Activated CD4-positive, alpha-beta T cell treated with anti-CD3 and anti-CD28 coated beads for 4 hours (primary cell): Measurements from ENCODE around the gene HAO1.

Experiments
- DNase-seq, 2 donors: peaks; one replicate each; pipeline ENCODE4 v3.0.0-alpha.2; 2020

The HAO1 gene

DNA sequence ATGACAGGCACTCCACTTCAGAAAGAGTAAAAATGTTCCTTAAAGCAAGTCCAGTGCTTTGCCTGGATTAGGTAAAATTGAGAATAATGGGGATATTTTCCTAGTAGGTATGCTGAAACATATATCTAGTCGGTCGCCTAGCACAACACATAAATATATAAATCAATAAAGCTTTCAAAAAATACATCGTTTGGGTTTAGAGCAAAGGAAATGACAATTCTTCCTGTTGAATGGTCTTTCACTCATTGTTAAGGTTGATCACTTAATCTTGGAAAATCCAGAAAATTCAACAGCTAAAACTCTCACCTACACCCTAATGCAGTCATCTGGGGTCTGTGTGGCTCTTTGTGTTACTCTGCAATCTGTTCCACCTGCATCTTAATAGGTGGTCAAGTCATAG lies 13.9 kb downstream of the HAO1 start:
- DNase-seq: no peak

DNA sequence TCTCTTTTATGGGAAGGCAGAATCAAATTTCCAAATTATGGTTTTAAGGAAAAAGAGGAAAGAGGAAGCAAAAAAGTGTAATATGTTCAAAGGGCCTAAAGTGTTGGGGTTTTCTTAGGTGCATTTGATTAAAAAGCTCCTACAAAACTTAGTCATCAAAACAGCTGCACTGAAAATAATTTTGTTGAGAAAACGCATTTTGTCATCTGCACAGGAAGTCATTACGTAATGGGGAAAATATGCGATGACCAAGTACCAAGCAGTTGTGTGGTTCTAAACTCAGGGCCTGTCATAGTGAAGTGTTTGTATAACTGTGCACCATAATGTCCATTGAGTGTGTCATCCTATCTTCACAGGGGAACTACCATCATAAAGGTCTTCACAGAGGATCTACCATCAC lies 15.6 kb downstream of the HAO1 start:
- no peak for DNase-seq

DNA sequence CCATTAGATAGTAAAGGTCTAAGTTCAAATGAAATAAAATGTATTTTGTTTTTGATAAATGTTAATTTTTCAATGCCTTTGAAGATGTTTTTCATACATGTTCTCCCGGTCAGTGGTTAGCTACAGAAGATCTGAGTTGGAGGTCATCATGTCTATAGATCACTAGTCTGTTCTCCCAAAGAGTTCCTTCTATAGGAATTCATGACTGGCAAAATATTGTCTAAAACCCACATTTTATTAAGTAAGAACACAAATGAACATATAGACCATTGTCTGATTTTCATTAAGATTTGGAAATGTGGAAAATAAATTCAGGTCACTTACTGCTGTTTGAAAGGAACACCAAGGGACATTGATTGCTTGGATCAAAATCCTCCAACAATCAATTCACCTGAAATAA lies 23.6 kb downstream of the HAO1 start:
- no peak for DNase-seq

DNA sequence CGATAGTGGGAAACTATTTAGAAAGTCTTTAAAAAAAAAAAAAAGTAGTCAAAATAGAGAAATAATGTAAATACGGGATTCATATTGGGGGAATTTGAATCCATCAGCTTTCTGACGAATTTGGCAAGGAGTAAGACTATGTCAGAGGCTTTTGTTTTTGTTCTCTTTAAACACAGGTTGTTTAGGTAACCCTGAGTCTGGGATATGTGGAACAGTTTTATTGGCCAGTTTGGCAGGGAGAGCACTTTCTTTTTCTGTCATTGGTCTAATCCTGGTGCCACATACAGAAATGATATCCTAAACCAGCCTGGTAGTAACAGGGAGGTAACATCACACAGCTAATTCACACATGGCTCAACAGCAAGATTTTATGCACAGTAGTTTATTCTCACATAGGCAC lies 27.7 kb downstream of the HAO1 start:
- no peak for DNase-seq

DNA sequence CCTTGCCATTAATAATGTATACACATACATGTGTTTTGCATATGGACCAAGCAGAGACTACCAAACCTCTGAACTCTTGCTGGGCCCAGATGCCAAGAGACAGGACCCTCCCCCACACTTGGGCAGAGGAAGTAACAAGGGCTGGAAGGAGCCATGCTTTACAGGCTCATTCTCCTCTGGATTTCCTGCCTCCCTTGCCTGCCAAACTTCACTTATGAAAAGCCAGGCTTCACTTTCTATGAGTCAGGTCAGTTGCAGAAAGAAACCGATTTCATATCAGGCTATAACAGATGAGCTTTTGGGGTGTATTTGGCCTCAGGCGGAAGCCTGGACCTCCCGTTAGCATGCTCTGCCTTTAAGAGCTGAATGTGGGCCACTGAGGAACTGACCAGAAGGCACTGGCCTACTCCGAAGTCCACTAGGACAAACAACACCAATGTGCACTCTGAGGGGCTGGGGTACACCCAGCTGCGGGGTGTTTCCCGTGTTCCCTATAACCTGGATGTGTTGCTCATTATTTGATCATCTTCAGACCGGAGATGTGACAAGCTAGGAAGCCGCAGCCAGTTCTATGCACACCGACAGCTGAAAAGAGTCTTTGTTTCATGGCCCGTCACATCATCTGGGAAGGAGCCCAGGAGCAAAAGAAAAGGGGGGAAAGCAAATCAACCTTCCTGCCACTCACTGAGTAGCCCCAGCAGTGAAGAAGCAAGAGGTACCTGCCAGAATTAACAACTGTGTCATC lies 28.5 kb downstream of the HAO1 start:
- DNase-seq: no peak

DNA sequence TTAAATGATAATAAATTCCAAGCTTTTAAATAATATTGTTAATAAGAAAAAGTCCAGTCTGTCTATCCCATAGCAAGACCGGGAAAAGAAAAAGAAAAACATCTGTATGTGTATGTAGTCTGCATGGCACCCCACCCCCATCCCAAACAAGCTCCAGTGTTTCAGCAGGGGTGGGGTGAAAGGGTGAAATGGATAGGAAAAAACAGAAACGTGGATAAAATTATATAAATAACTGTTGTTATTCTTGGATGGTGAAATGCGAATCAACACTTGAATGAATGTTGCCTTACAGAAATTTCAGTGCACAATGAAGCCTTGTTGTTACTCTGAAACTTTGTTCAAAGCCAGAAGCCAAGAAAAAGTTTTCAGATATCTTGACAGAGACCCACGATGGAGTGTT lies 31.4 kb downstream of the HAO1 start:
- DNase-seq: no peak

DNA sequence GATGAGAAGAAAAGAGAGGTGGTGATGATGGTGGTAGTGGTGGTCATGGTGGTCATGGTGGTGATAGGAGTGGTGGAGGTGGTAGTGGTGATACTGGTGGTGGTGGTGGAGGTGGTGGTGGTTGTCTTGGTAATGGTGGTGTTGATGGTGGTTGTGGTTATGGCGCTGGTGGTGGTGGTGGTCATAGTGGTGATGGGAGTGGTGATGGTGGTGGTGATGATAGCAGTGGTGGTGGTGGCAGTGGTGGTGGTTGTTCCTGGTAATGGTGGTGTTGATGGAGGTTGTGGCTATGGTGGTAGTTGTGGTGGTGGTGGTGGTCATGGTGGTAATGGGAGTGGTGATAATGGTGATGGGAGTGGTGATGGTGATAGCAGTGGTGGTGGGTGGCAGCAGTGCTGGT lies 36.8 kb downstream of the HAO1 start:
- no peak for DNase-seq

DNA sequence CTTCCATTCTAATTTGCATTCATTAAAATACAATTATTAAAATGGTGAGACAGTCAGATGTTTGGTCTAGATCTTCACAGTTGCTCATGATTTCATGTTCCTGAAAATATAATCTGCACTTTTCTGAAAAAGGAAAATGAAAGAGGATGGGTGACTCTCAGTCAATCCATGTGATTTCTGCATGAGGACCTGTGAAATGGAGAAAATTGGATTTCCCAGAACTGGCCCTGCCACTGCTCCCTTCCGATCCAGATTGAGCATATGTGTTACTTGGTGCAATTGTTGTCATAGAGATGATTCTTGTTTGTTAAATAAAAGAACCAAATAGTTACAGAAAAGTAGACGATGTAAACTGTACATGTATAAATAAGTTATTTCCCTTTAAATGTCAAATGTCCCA lies 37.4 kb downstream of the HAO1 start:
- no peak for DNase-seq

DNA sequence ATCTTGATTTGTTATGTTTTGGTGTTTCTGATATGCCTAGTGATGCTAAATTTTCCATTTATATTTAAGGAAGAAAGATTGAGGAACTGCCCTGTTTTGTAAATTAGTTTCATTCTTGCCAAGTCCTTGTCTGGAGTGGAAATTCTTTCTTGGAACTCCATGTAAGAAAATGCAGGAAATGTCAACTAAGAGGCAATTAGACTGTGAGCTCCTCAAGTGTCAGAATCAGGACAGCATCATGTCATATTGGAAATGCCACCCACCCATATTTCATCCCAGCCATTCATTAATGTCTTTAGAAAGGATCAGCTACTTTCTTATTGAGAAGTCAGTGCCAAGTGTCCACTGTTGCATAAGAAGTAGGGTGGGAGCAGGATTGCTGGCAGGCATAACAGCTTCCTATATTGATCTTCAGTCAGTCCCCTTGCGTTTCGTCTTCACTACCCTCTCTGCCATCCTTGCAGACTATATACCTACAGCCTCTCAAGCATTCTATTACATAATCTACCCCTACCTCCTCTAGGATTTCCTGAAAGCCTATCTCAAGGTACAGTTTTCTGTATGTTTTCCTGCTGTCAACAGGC lies 42.4 kb downstream of the HAO1 start:
- DNase-seq: no peak

DNA sequence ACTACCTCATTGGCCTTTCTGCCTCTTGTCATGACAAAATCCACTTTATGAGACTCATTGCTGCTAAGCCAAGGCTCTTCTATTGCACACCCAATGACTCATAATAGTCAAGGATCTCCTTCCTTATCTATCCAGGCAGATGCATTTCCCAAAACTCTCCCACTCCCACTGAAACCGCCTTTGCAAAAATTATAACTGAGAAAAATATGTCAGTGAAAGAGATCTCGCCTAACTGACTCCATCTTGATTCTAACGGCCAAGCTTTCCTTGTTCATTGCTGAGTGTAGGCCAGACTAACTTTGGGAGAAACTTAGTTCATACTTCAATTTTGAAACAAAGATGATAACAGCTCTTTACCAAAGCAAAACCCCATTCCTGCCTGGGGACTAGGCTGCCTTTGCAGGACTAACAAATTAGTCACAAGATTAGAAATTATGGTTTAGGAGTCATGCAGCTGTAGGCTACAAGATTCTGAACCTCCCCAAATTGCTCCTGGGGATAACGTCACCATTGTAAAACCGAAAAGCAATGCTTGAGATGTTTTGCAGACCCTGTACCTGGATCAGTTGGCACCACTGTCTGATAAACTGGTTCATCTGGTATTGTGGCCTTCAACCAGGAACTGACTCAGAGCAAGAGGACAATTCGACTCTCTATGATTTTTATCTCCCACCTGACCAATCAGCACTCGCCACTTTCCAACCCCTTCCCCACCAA lies 47.1 kb downstream of the HAO1 start:
- no peak for DNase-seq

DNA sequence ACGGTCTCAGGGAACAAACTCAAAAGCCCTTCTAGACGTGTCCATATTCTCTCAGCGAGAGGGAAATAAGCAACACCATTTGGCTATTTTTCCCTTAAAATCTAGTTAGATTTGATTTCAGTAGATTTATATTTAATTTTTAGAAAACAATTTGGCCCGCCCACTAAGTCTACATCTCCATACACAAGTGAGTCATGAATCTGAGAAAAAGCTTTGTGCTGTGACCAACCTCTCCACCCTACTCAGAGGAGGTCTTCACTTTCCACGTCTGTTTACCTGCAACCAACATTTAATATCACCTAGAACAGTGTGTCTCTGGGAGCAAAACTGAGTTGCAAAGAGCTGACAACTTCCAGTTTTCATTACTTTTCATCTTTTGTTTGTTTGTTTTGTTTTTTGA lies 48.6 kb downstream of the HAO1 start:
- DNase-seq: no peak

DNA sequence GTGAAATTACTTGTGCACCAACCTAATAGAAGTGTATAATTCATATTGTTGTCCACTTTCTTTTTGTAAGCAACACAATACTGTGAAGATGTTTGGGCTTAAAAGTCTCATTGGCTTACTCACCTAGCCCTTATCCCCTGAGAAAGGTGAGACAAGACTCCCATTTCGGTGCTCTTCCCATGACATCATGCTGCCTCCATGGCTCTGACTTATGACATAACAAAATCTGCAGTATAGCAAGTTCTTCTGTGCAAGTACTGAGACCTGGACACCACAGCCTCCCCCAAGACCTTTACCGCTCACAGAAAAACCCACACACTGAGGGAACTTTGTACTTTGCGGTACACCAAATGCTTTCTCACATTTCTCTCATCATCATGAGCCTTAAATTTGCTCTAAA lies 50.5 kb downstream of the HAO1 start:
- DNase-seq: no peak

DNA sequence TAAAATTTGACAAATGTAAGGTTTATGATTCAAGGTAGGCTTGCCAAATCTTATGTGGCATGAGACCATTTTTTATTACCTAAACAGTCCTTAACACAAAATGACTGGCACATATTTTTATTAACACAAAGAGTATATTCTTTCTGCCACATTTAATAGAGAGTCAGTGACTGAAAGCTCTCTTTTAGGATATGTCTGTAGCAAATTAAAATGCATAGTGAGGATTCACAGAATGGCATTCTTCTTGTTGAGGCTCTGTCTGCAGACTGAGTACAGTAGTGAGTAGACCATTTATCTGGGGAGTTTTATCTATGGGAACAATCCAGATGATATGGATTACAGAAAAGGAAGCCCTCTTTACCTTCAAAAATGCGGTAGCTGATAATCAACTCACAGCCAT lies 56.5 kb downstream of the HAO1 start:
- DNase-seq: no peak

DNA sequence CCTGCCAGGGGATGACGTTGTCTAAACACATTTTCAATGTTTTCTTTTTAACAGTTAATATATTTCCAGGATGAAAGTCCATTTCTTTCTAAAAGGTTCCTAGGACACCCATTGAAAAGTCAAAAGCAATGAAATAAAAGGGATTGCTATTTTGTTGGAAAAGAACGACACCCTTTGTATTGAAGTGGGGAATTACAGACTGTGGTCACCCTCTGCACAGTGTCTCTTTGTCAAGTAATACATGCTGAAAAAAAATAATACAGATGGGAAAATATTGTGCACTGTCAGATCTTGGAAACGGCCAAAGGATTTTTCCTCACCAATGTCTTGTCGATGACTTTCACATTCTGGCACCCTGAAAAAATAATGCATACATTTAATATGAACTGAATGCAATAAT lies 56.9 kb downstream of the HAO1 start:
- DNase-seq: no peak

DNA sequence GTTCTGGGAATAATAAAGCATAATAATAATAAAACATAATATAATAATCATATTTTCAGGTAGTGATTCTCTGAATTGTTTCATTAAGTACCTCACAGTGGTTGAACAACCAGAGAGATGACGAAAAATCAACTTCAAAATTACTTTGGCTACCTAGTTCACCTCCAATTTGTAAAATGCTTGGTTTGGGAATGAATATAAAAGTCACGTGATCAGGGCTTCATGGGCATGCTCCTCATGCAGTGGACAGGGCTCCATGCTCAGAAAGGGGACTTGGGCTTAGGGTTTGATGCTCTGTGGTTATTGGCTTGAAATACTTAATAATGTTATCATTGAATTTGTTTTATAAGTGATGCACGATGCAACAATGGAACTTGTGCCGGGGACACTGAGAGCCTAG lies 58.2 kb downstream of the HAO1 start:
- no peak for DNase-seq

DNA sequence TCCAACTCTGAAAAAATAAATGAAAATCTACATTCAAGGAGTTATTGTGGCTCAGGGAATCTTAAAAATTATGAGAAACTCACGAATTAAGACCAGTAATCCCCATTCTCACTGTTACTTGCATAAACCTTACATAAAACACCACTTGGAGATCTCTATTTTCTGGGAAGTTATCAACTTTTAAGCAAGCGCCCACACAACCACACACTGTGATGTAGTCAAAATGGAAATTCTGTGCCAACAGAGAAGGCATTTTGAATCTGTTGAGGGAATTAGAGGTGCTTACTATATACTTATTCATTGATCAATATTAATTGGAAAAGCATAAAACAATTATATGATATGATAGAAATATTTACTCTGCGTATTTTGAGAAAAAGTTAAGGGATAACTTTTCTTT lies 58.7 kb downstream of the HAO1 start:
- DNase-seq: no peak

DNA sequence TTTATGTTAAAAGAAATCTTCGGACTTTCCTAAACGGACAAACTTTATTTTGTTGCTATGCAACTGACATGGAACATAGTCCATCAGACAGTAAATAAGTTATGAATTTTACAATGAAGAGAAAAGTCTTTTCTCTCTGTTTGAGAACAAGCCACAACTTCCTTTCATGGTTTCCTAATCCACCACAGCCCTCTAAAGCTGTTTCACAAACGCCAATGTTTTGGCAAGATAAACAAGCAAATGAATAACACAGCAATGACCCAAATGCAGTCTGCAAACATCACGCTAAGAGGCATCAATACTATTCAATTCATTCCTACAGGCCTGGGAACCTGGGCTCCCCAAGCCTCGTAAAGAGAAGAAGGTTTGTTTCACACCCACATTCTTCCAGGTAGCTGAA lies 60.4 kb downstream of the HAO1 start:
- no peak for DNase-seq

DNA sequence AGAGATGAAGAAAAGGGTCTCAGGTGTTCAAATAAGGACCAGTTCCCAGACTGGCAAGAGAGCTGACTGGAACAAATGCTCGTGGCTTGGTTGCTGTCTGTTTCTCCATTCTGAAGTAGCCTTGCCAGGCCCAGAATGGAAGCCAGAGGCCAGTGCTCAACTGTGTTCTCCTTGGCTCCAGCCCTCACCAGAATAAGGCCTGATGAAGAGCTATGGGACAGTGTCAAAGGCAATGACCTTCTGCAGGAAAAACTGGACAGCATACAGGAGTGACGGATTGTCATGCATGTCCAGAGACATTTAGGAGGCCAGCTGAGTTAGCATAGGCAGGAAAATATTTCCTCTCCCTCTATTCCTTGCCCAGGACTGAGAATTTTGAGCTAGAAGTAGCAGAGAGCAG lies 72.2 kb downstream of the HAO1 start:
- no peak for DNase-seq

DNA sequence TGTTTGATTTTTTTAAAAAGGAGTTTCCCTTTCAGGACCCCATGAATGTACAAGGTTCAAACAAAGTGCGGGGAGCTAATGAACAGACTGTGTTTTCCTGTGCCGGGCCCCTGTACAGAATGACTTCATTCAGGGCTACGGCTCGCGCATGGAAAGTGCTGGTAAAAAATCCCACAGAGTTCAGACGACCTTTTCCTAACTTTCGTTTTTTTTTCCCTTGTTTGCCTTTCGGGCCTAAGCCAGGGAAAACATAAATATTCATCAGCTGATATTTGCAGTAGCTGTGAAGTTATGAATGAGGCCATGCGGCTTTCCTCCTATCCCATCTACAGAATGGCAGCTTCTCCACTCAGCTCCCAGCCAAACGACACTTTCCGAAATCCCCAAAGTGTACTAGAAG lies 74.0 kb downstream of the HAO1 start:
- DNase-seq: no peak

DNA sequence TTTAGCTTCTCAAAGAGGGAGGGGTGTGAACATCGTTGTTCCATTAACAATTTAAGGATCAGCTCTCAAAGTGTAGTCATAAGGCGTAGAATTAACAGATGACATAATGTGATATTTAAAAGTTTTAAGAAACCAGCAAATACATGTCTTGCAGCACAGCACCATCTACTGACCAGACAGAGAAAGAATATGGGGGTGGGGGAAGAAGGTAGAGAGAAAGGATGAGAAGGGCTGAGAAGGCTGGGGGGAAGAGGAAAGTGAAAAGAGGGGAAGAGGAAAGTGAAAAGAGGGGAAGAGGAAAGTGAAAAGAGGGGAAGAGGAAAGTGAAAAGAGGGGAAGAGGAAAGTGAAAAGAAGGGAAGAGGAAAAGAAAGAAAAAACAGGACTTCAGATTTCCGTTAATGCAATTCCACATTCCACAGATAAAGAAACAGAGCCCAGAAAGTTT lies 80.9 kb downstream of the HAO1 start:
- DNase-seq: no peak

DNA sequence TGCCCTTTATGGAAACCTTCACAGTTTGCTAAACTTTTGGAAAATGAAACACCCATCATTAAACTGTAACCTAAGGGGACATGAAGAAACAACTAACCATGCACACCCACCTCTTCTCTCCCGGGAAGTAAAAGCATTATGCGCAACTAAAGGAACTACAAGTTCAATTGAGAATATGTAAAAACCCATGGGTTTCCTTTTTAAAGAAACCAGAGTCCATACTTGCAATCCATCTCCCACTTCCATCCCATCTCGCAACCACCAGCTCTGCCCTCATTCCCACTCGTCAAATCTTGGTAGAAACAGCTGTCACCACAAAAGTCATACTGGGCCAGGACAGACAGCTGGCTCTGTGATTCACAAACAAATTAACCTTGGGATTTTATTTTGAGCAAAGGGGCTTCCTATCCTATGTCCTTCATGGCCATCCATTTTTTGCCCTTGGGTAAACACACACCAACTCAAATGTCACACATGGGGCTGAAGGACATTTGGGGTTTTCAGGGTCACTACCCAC lies 81.5 kb downstream of the HAO1 start:
- no peak for DNase-seq

DNA sequence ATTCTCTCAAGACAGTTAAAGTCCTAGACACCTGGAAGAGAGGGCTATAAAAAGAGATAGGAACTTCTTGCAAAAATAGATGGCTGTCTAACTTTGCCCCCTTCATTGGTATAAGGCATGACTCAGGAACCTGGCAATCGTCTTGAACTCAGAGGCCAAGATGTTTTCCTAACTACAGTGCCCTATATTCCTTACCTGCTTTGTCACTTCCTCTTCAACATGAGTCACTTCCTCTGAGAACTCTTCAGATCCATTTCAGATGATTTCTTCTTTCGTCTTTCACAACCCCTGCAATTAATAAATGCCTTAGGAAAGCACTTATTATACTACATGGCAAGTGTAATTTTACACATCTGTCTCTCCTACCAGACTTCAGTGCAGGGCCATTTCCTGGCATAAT lies 83.5 kb downstream of the HAO1 start:
- DNase-seq: no peak

DNA sequence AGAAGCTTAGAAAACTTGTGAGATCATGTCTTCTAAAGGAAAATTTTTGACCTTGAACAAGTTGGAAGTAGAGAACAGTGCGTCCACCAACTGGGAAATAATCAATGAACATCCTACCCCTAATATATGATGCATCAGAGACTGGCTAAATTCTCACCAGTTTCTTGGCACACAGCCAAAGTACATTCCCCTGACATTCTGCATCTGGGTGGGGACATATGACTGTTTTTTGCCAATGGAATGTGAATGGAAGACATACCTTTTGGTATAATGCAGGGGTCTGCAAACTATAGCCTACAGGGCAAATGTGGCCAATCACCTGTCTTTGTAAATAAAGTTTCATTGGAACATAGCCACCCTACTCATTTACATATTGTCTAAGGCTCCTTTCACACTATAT lies 84.7 kb downstream of the HAO1 start:
- no peak for DNase-seq

DNA sequence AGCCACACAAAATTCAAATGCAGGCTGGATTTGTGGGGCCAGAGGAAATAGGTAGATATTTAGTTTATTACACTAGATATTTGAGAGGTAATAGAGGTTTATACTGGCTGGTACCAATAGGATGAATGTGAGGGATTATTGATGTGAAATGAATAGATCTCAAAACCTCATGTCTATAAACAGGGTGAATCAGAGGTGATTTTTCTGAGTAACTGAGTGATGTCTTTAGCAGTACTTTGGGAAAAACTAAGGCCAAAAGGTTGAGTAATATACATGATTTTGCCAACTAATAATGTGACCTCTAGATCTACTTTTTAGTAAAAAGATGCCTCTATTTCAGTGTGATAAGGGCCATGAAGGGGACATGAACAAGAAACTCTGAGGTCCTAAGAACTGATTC lies 86.8 kb downstream of the HAO1 start:
- no peak for DNase-seq
